AG09319 (cell line): ENCODE measurements around the gene ZNRF4.

ENCODE experiments used
- DNase-seq: peaks from one replicate; pipeline ENCODE4 v3.0.0-alpha.2; 2010; ENCODE audit warnings: low read depth; ENCODE audit errors: extremely low read depth
- TF ChIP-seq, protein P1 (sequence below): IDR thresholded peaks from 2 replicates; pipeline ENCODE4 v1.5.1; 2011; ENCODE audit warnings: low read depth, mild to moderate bottlenecking, inconsistent platforms, low read length, moderate library complexity

The ZNRF4 gene

DNA sequence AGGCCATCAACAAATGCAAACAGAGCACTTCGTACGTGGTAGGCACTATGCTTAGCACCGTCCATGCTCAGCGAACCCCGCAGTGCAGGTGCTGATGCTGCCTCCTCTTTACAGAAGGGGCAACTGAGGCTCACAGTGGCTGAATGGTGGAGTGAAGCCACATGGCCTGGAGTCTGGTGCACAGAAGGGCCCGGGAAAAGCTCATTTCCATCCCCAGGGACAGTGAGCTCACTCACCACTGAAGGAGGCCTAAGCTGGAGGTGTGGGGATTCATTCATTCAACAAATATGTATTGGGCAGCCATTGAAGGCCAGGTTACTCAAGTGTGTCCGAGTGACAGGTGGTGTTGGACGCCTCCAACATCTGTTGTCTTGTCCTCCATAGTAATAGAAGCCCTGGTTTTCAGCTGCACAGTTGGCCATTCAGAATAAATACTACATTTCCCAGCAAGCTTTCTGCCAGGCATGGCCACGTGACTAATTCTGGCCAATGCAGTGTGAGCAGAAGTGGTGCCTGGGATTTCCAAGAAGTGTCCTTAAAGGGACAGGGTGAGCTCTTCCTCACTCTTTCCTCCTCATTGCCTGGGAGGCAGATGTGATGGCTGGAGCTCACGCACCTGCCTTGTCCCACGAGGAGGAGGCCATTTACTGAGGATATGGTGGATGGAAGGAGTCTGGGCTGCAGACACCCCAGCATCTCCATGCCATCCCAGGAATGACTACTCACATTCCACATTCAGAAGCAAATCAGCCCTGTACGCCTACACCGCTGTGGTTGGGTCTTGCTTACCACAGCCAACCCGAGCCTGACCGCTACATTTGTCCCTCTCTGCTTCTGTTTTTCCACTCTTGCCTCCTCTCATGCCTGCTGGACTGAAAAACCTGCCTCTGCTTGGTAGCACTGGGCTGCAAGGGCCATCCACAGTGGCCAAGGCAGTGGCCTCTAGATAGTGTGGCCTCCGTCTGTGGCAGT, 2.3 kb upstream of the ZNRF4 start:
- DNase-seq: no peak
- TF ChIP-seq, protein P1, sequence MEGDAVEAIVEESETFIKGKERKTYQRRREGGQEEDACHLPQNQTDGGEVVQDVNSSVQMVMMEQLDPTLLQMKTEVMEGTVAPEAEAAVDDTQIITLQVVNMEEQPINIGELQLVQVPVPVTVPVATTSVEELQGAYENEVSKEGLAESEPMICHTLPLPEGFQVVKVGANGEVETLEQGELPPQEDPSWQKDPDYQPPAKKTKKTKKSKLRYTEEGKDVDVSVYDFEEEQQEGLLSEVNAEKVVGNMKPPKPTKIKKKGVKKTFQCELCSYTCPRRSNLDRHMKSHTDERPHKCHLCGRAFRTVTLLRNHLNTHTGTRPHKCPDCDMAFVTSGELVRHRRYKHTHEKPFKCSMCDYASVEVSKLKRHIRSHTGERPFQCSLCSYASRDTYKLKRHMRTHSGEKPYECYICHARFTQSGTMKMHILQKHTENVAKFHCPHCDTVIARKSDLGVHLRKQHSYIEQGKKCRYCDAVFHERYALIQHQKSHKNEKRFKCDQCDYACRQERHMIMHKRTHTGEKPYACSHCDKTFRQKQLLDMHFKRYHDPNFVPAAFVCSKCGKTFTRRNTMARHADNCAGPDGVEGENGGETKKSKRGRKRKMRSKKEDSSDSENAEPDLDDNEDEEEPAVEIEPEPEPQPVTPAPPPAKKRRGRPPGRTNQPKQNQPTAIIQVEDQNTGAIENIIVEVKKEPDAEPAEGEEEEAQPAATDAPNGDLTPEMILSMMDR: no peak

DNA sequence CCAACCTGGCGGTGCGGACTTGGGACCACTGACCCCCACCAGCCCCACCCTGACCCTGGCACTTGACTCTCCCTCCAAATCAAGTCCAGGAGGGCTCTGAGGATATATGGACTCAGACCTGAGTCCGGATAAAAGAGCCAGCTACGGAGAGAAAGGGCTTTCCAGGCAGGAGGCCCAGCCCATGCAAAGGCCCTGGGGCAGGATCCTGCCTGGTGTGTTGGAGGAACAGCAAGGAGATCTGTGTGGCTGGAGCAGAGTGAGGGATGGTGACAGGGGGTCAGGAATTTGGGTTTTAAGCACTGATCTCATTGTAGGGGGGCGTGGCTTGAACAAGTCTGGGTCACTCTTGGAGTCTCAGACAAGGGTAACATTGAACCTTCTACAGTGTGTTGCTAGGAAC, 474 bp upstream of the ZNRF4 start:
- TF ChIP-seq, protein P1: no peak
- no peak for DNase-seq

DNA sequence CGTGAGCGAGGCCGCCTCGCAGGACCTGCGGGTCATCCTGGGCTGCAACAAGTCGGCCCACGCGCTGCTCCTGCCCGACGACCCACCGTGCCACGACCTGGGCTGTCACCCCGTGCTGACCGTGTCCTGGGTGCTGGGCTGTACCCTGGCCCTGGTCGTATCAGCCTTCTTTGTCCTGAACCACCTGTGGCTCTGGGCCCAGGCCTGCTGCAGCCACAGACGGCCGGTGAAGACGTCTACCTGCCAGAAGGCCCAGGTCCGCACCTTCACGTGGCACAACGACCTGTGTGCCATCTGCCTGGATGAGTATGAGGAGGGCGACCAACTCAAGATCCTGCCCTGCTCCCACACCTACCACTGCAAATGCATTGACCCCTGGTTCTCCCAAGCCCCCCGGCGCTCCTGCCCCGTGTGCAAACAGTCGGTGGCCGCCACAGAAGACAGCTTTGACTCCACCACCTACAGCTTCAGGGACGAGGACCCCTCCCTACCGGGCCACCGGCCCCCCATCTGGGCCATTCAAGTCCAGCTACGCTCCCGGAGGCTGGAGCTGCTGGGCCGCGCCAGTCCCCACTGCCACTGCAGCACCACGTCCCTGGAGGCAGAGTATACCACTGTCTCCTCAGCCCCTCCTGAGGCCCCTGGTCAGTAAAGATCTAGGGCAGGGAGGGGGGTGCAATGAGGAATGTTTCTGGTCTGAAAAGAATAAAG, 1.1 kb downstream of the ZNRF4 start:
- DNase-seq: no peak
- TF ChIP-seq, protein P1: no peak

DNA sequence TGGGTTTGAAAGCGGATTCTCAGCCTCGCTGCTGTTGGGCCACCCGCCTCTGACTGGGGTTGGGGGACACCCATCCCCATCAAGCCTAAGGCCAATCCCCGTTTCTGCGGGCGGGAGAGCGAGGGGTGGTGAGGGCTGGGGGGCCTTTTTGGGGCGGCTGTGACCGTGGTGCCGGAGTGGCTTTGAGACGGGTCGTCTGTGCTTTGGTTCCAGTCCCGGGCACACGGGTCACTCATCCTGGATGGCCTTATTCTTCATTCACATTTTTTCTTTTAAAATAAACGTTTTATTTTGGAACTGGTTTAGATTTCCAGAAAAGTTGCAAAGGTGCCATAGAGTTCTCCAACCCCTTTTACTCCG, 1.6 kb downstream of the ZNRF4 start:
- TF ChIP-seq, protein P1: no peak
- DNase-seq: no peak

DNA sequence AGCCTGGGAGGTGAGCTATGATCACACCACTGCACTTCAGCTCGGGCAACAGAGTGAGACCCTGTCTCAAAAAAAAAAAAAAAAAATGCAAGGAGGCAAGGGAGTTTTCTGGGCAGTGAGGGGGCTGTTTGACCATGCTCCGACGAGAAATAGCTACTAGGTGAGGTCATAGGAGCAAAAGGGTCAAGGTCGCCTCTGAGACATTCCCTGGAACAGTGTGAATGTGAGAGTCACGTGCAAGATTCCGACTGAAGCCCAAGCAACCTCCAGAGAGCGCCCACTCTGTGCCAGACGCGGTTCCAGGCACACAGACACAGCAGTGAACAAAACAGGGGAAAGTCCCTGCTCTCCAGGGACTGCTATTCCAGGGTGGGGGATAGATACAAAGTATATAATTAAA, 2.5 kb downstream of the ZNRF4 start:
- DNase-seq: no peak
- TF ChIP-seq, protein P1: no peak

DNA sequence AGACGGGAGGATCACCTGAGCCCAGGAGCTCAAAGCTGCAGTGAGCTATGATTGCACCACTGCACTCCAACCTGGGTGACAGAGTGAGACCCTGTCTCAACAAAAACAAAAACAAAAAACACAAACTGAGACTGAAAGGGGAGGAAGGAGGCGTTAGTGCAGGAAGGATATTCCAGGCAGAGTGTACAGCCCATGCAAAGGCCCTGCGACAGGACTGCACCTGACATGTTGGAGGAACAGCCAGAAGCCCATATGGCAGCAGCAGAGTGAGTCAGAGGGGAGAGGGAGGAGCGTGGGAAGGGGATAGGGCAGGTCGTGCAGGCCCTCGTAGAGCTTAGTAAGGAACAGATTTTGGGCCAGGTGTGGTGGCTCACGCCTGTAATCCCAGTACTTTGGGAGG, 3.2 kb downstream of the ZNRF4 start:
- TF ChIP-seq, protein P1: no peak
- DNase-seq: no peak

DNA sequence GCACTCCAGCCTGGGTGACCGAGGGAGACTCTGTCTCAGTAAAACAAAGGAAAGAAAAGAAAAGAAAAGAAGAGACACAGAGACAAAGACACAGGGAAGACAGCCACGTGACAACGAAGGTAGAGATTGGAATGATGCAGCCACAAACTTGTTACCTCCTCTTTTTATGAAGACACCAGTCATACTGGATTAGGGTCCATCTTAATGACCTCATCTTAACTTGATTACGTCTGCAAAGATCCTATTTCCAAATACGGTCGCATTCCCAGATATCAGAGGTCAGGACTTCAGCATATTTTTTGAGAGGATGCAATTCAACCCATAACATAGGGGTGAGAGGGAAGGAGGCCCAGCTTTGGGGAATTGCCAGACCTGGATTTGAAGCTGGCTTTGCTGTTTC, 4.1 kb downstream of the ZNRF4 start:
- TF ChIP-seq, protein P1: no peak
- DNase-seq: no peak
